Karpas-422 (cell line): ENCODE measurements around the gene P4HA2. TPM values are rescaled to one million over a fixed set of nuclear protein-coding genes. Genes with fewer than 3 reads are reported as not detected.

Experiments used
- DNase-seq: peaks from one replicate; pipeline ENCODE4 v3.0.0-alpha.2; 2015
- H2AFZ ChIP-seq: fragments of 200-600 bp; sonication (generic); 2 replicates; pipeline ENCODE4 v1.6.1; 2014; ENCODE audit warnings: antibody characterized with exemption, low read length, mixed read lengths
- H3K27ac ChIP-seq: fragments of 200-600 bp; sonication (generic); 2 replicates; pipeline ENCODE4 v1.5.1; 2014; ENCODE audit warnings: mild to moderate bottlenecking, low read length, moderate library complexity
- H3K27me3 ChIP-seq: fragments of 200-600 bp; sonication (generic); 2 replicates; pipeline ENCODE4 v1.6.1; 2014; ENCODE audit warnings: low read length, mixed read lengths
- H3K36me3 ChIP-seq: fragments of 200-600 bp; sonication (generic); 2 replicates; pipeline ENCODE4 v1.6.1; 2014; ENCODE audit warnings: low read length, mixed read lengths; ENCODE audit not compliant: insufficient read depth
- H3K4me1 ChIP-seq: fragments of 200-600 bp; sonication (generic); 2 replicates; pipeline ENCODE4 v1.6.1; 2014; ENCODE audit warnings: mild to moderate bottlenecking, low read length, mixed read lengths
- H3K4me2 ChIP-seq: fragments of 200-600 bp; sonication (generic); 2 replicates; pipeline ENCODE4 v1.6.1; 2014; ENCODE audit warnings: low read length, low read depth, mild to moderate bottlenecking; ENCODE audit not compliant: poor library complexity, severe bottlenecking
- H3K4me3 ChIP-seq: fragments of 200-600 bp; sonication (generic); 2 replicates; pipeline ENCODE4 v1.5.1; 2014; ENCODE audit warnings: mild to moderate bottlenecking, antibody characterized with exemption, low read length, mixed read lengths
- H3K79me2 ChIP-seq: fragments of 200-600 bp; sonication (generic); 2 replicates; pipeline ENCODE4 v1.6.1; 2014; ENCODE audit warnings: mild to moderate bottlenecking, low read length, mixed read lengths
- H3K9ac ChIP-seq: fragments of 200-600 bp; sonication (generic); 2 replicates; pipeline ENCODE4 v1.6.0; 2014; ENCODE audit warnings: low read length
- H3K9me2 ChIP-seq: fragments of 200-600 bp; sonication (generic), shearing (Covaris generic); replicated peaks from 2 replicates; pipeline ENCODE4 v1.6.0; 2014; ENCODE audit warnings: mild to moderate bottlenecking, low read length, moderate library complexity; ENCODE audit not compliant: insufficient read depth
- H3K9me3 ChIP-seq: fragments of 300-700, 200-600 bp; sonication (generic); 2 replicates; pipeline ENCODE4 v1.6.1; 2014; ENCODE audit warnings: low read length, mixed read lengths
- H4K20me1 ChIP-seq: fragments of 200-600 bp; sonication (generic); 2 replicates; pipeline ENCODE4 v1.6.1; 2014; ENCODE audit warnings: mild to moderate bottlenecking, antibody characterized with exemption, low read length, low read depth; ENCODE audit not compliant: insufficient read depth
- total RNA-seq: library from RNA; depleted of rRNA; stranded (reverse); fragments of >200 nt; shearing (Covaris generic); gene quantifications from 2 replicates; pipeline ENCODE4 v1.2.3, GENCODE V29; 2014; ENCODE audit warnings: low replicate concordance; rRNA removed

P4HA2 gene
- 0.18 TPM in 1 of 2 replicates, not detected in the other for total RNA-seq

DNA sequence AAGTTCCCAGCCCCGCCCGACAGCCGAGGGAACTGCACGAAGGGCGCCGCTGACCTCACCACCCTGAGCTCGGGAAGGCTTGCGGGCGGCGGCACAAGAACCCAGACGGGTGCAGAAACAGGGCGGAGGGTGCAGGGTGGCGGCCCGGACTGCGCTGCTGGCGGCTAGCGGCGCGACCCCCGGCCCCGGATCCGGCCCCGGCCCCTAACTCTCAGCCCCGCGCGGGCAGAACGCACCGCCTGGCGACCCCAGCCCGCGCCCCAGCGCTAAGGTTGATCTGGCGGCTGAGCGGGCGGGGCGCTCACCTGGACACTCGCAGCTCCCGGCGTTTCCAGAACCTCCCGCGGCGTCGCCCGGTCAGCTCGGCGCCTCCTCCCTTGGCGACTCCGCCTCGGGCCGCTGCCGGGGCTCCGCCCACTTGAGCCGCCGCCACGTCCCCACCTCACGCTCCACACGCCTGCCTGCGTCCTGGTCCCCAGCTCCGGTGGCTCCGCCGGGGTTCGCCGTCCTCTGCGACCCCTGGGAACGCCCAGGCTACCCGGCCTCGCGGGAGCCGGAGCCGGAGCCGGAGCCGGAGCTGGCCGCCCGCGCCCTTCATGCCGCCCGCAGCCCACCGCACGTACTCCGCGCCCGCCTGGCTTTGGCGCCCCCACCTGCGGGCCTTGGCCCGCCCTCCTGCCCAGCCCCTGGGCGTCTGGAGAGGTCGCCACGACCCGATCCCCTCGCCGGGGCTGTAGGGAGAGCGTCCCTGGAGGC lies at the start of gene P4HA2:
TSS of gene P4HA2 (minus strand) at position 369 of the 756 bp plus-strand sequence. CDS start 9,227 bp downstream, outside the sequence.
- Histone ChIP-seq H3K79me2 (no peaks in the 10 kb centered on the region), H3K9me3 (no peaks in the 10 kb centered on the region), H3K9me2 (no peaks in the 10 kb centered on the region), H3K9ac (no peak within 1 kb of the TSS), H3K27me3 (no peaks in the 10 kb centered on the region), H3K4me3 (no peak within 1 kb of the TSS), H3K4me1 (peaks cover 4% of the 10 kb centered on the region), H2AFZ (no peak within 1 kb of the TSS), H3K4me2 (no peak within 1 kb of the TSS), H4K20me1 (no peaks in the 10 kb centered on the region), H3K27ac (no peak within 1 kb of the TSS), H3K36me3 (no peaks in the 10 kb centered on the region)
- DNase-seq: no peak

DNA sequence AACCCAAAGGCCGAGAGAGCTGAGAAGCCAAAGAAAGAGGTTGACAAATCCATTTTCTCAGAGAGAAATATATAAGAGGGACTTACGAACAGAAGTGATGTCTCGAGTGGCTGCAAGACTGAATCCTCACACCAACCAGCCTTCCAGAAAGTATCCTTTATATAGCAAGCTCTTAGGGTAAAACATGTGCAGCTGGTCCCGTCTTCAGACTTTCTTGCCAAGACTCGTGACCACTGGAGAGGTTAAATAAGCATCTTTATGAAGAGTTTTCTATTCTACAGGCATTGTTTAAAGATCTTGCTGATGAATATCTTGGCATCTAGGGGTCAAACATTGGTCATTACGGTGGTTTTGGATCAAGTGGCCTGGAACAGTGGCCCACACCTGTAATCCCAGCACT lies 49.6 kb upstream of the P4HA2 start:
- no peaks in the 10 kb centered on the region for H3K9me2 ChIP-seq
- no peaks in the 10 kb centered on the region for H3K27me3 ChIP-seq
- H3K79me2 ChIP-seq: no peaks in the 10 kb centered on the region
- no peak overlapping the region for H3K4me2 ChIP-seq
- no peak overlapping the region for H2AFZ ChIP-seq
- no peaks in the 10 kb centered on the region for H3K9me3 ChIP-seq
- peaks cover 2% of the 10 kb centered on the region; the same call in 1 of the 2 replicates for H3K4me1 ChIP-seq
- DNase-seq: no peak
- no peaks in the 10 kb centered on the region for H4K20me1 ChIP-seq
- H3K9ac ChIP-seq: no peak overlapping the region
- H3K4me3 ChIP-seq: no peak overlapping the region
- no peaks in the 10 kb centered on the region for H3K36me3 ChIP-seq
- H3K27ac ChIP-seq: no peak overlapping the region

DNA sequence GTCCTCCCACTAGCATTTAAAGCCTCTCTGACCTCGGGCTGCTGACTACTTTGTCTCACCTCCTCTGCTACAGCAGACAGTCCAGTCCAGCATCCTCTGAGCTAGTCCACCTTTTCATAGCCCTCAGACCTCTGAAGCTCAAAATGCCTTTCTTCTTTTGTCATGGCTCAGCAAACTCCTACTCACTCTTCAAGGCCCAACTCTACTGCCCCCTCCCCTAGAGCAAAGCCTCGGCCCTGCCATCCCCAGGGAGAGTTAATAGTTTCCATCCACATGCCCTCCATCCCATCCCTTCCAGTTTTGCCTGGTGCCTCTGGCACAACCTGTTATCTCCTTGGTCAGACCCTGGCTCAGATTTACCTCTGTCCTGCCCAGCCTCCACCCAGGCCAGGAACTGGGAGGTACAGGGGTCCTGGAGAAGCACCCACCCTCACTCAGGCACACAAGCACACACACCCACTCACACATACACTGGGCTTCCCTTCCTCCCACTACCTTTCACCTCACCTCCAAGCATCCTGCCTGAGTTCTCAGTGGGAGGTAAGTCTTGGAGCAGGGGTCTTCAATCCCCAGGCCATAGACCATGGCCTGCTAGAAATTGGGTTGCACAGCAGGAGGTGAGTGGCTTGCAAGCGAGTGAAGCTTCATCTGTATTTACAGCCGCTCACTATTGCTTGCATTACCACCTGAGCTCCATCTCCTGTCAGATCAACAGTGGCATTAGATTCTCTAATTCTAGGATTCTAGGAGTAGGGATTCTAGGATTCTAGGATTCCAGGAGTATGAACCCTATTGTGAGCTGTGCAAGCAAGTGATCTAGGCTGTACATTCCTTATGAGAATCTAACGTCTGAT lies 47.9 kb upstream of the P4HA2 start:
- no peak for DNase-seq
- Histone ChIP-seq H3K9me3 (no peaks in the 10 kb centered on the region), H3K36me3 (no peaks in the 10 kb centered on the region), H2AFZ (no peak overlapping the region), H4K20me1 (no peaks in the 10 kb centered on the region), H3K27ac (no peak overlapping the region), H3K9ac (no peak overlapping the region), H3K9me2 (no peaks in the 10 kb centered on the region), H3K79me2 (no peaks in the 10 kb centered on the region), H3K4me1 (peaks cover 2% of the 10 kb centered on the region; the same call in 1 of the 2 replicates), H3K4me2 (no peak overlapping the region), H3K4me3 (no peak overlapping the region), H3K27me3 (no peaks in the 10 kb centered on the region)

DNA sequence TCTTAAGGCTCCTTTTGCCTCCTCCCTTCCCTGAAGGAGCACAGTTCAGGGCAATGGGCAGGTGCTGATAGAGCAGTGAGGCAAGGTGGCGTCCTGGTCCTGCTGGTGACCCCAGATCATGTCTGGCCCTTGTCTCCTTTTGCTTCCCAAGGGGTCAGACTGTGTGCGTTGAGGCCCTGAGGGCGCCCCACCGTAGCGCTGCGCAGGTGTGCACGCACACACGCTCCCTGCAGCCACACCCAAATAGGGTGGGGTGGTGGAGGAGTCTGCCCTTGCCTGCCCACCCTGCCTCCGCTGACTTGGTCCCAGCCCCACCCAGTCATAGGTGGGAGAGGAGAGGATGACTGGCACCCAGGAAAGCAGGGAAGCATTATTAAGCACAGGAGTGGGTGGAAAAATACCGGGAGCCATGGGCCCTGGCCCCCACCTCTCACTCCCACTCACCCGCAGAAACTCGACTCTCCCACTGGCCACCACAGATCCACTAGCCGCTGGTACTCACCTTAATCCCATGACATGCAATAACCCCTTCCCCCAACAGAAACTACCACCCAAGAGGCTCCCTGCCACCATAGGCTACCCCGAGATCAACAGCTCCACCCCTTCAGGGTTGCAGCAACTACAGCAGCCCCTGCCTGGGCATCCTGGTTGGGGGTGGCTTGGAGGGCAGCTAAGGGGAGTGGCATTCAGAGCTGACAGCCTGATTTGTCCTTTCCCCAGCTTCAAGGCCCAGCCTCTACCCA lies 46.6 kb upstream of the P4HA2 start:
- no peaks in the 10 kb centered on the region for H3K36me3 ChIP-seq
- no peaks in the 10 kb centered on the region for H3K9me2 ChIP-seq
- H3K4me3 ChIP-seq: no peak overlapping the region
- no peaks in the 10 kb centered on the region for H3K27me3 ChIP-seq
- H3K79me2 ChIP-seq: no peaks in the 10 kb centered on the region
- H3K4me1 ChIP-seq: peaks cover 2% of the 10 kb centered on the region; the same call in 1 of the 2 replicates
- no peaks in the 10 kb centered on the region for H4K20me1 ChIP-seq
- H3K9me3 ChIP-seq: no peaks in the 10 kb centered on the region
- no peak overlapping the region for H3K4me2 ChIP-seq
- H3K27ac ChIP-seq: no peak overlapping the region
- no peak overlapping the region for H3K9ac ChIP-seq
- DNase-seq: no peak
- no peak overlapping the region for H2AFZ ChIP-seq

DNA sequence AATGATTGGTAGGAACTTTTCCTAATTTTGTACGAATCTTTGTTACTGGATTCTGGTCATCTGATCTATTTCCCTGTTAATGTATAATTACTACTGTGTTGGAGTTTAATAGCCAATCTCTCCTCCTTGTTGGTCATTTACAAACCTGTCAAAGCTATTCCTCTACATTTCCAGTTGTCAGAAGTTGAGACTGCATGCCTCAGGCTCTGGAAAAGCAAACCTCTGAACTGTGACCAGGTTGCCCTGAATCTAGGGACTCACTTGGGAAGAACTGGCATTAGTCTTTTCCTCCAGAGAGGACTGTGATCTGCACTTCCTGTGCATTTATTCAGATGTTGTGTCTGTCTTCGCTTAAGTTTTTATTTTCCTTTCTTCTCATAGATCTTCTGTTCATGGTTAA lies 46.0 kb upstream of the P4HA2 start:
- Histone ChIP-seq H3K9me2 (no peaks in the 10 kb centered on the region), H3K9ac (no peak overlapping the region), H3K27me3 (no peaks in the 10 kb centered on the region), H3K27ac (no peak overlapping the region), H2AFZ (no peak overlapping the region), H4K20me1 (no peaks in the 10 kb centered on the region), H3K4me1 (peaks cover 2% of the 10 kb centered on the region; the same call in 1 of the 2 replicates), H3K4me2 (no peak overlapping the region), H3K4me3 (no peak overlapping the region), H3K36me3 (no peaks in the 10 kb centered on the region), H3K79me2 (no peaks in the 10 kb centered on the region), H3K9me3 (no peaks in the 10 kb centered on the region)
- no peak for DNase-seq

DNA sequence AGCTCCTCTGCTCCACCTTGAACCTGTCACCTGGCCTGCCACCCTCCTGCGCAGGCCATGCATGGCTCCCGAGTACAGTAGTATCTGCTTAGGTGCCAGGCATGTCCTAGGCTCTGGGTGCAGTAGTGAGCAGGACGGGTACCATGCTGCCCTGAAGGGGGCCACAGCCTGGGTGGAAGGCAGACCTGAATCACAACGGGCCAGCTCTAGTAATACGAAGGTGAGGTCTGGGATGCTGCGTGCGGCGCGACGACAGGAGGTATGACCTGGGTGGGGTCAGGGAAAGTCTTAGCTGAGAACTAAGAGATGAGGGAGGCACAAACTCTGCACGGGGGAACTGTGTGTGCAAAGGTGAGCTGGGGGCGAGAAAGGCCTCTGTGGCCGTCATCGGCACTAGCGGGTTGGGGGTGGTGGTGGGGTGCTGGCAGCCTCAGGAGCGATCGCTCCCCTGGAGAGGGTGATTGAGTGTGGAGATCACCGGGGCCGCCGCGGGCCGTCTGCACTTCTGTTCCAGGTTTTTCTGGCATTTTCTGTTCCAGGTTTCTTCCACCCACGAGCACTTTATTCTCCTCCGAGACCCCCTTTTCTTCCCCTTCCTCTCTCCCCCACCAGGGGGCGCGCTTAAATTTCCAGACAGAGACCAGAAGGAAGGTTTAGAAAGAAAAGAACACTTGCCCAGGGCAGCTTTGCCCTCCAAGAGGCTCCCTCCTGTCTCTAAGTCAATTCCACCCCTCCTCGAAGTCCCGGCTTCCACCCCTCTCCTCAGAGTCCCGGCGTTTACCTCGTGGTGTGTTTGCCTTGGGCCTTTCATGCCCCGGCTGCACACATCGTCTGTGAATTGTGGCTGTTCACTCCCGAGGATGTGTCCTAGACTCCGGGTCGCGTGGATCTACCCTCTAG lies 44.9 kb upstream of the P4HA2 start:
- H3K36me3 ChIP-seq: no peaks in the 10 kb centered on the region
- H3K27ac ChIP-seq: no peak overlapping the region
- no peaks in the 10 kb centered on the region for H3K9me2 ChIP-seq
- no peaks in the 10 kb centered on the region for H4K20me1 ChIP-seq
- H3K27me3 ChIP-seq: no peaks in the 10 kb centered on the region
- peak; percentile 85 for DNase-seq
- H3K9me3 ChIP-seq: no peaks in the 10 kb centered on the region
- H3K4me3 ChIP-seq: no peak overlapping the region
- no peak overlapping the region for H3K4me2 ChIP-seq
- no peaks in the 10 kb centered on the region for H3K79me2 ChIP-seq
- H2AFZ ChIP-seq: no peak overlapping the region
- H3K9ac ChIP-seq: no peak overlapping the region
- no peaks in the 10 kb centered on the region for H3K4me1 ChIP-seq

DNA sequence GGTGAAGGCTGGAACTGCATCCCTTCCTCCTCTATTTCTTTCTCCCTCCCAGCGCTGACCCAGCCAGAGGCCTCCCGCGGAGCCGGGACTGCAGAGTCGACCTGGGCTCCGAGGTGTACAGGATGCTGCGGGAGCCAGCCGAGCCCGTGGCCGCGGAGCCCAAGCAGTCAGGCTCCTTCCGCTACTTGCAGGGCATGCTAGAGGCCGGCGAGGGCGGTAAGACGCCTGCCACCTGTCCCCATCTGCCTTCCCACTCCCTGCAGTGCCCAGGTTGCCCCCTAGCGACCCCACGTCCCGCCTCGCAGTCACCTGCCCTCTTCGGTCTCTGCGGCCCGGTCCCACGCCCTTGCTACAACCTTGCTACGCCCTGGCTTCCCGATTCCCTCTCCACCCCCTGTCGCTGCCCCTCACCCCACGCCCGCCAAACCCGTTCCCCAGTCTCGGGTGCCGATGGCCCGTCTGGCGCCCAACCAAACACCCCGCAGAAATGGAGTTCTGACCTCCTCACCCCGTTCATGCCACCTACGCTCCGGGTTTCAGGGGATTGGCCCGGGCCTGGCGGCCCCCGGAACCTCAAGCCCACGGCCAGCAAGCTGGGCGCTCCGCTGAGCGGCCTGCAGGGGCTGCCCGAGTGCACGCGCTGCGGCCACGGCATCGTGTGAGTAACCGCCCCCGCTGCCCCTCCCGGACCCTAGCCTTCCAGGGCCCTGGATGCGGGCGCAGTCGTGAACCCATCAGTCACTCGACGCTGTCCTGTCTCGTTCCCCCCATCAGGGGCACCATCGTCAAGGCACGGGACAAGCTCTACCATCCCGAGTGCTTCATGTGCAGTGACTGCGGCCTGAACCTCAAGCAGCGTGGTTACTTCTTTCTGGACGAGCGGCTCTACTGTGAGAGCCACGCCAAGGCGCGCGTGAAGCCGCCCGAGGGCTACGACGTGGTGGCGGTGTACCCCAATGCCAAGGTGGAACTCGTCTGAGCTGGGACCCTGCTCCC lies 43.9 kb upstream of the P4HA2 start:
- H3K79me2 ChIP-seq: no peaks in the 10 kb centered on the region
- no peaks in the 10 kb centered on the region for H3K9me3 ChIP-seq
- H4K20me1 ChIP-seq: no peaks in the 10 kb centered on the region
- no peak overlapping the region for H3K27ac ChIP-seq
- no peak overlapping the region for H3K4me3 ChIP-seq
- H3K4me2 ChIP-seq: no peak overlapping the region
- H2AFZ ChIP-seq: no peak overlapping the region
- H3K9me2 ChIP-seq: no peaks in the 10 kb centered on the region
- no peak overlapping the region for H3K9ac ChIP-seq
- no peak for DNase-seq
- no peaks in the 10 kb centered on the region for H3K4me1 ChIP-seq
- no peaks in the 10 kb centered on the region for H3K36me3 ChIP-seq
- H3K27me3 ChIP-seq: no peaks in the 10 kb centered on the region
